Stimulated activated CD8-positive, alpha-beta memory T cell treated with anti-CD3 and anti-CD28 coated beads, Interleukin-2, amount 100 ng/mL, for 48 hours (primary cell): Measurements from ENCODE around the gene CHRNA3.

ENCODE experiments used
- DNase-seq, 2 donors: peaks; one replicate each; pipeline ENCODE4 v3.0.0-alpha.2; 2020; ENCODE audit warnings: low read depth in 2 of 2

The CHRNA3 gene

GRCh38 chr15:78620527-78621421 is at the start of gene CHRNA3:
CHRNA3 (minus strand) TSS chr15:78620996; CDS start chr15:78620794, 202 bp downstream.
- DNase-seq: no peak

- no peak for DNase-seq
These were observed 48.2 kb upstream of the CHRNA3 start for GRCh38 chr15:78668987-78669386.

DNA sequence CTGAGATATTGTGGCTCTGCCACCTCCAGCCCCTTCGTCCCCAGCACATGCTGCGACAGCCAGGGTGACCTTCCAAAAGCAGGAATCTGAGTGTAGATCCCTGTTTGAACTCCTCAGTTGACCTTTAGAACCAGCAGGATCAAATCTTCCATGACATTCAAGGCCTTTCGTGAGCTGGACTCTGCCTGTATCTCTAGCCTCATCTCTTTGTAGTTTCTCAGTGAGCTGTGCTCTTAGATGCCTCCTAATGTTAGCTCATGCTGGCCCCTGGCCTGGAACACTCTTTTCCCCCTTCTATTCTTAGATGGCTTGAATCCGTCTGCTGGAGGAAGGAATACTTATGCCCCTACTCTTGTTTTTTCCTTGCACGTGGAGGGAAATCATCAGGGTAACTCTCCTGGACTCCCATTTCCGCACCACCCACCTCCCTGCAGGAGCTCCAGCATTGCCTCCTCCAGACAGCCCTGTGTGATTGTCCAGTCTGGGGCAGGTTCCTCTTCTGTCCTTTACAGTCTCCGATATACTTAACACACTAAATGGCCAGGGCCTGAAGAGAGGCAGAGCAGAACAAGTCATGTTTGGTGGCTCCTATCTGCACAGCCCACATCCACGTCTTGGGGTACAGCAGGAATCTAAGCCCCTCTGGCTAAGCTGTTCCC is 46.9 kb upstream of the CHRNA3 start:
- no peak for DNase-seq

DNA sequence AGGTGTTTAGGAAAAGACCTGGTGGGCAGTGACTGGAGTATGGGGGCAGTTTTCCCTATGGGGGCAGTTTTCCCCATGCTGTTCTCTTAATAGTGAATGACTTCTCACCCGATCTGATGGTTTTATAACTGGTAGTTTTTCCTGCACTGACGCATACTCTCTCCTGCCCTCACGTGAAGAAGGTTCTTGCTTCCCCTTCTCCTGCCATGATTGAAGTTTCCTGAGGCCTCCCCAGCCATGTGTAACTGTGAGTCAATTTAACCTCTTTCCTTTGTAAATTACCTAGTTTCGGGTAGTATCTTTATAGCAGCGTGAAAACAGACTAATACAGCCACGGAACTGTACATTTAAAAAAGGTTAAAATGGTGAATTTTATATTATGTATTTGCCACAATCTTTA is 45.2 kb upstream of the CHRNA3 start:
- DNase-seq: no peak

- no peak for DNase-seq
These were observed 42.9 kb upstream of the CHRNA3 start for GRCh38 chr15:78663703-78664102.

- no peak for DNase-seq
These were observed 41.2 kb upstream of the CHRNA3 start for GRCh38 chr15:78662028-78662427.

- no peak for DNase-seq
These were observed 40.2 kb upstream of the CHRNA3 start for GRCh38 chr15:78661001-78661400.

- DNase-seq: no peak
These were observed 39.8 kb upstream of the CHRNA3 start for GRCh38 chr15:78660584-78660983.

DNA sequence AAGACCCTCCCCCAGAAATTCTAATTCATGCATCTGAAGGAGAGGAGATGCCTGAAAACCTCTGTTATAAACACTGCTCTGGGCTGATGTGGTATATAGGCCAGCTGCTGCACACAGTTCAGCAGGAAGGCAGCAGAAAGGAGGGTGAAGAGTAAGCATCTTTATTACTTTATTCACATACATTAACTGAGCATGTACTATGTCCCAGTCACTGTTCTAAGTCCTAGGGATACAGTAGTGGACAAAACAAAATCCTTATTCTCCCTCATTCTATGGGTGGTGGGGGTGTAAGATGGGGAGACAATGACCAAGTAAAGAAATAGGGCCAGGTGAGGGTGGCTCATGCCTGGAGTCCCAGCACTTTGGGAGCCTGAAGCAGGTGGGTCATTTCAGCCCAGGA is 38.0 kb upstream of the CHRNA3 start:
- no peak for DNase-seq

DNA sequence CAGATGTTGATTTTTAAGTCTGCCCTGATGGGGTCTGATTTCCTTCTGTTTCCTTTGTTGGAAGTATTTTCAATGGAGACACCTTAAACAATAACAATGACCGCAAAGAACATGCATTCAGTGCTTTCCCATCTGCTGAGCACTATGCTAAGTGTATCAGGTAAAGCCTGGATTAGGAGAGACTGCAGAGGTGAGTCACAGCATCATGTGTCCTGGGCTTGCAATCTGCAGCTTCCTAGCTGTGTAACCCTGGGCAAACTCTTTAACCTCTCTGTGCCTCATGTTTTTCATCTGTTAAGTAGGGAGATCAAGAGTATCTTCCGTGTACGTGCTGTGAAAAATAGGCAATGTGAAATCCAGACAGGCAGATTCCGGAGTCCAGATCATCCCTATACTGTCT is 33.5 kb upstream of the CHRNA3 start:
- DNase-seq: no peak

DNA sequence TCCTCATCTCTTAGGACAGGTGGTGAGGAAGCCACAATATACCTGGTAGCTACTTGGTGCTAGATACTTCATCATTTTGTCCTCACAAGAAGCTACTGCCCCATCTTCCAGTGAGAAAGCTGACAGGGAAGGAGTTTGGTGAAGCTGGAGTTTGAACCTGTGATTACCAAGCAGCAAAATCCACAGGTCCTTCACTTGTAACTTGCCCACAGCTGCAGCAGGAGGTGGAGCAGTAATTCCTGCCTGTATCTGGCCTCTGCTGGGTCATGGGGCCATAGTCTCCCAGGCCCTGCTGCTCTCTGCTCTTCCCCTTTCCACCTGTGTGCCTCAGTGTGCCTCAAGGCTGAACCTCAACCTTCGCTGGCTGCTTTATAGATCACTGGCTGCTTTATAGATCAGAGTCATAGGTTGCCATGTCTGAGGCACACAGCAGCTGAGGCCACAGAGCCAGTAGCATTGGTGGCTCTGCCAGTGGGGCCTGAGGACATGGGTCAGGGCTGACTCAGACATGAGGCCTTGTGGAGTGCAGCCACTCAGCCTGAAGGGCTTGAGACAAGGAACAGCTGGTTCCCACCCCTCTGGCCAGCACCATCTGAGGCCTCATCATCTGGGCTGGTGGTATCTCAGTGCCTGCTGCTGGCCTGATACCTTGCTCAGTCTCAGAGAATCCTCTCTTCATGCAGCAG is 31.3 kb upstream of the CHRNA3 start:
- no peak for DNase-seq

DNA sequence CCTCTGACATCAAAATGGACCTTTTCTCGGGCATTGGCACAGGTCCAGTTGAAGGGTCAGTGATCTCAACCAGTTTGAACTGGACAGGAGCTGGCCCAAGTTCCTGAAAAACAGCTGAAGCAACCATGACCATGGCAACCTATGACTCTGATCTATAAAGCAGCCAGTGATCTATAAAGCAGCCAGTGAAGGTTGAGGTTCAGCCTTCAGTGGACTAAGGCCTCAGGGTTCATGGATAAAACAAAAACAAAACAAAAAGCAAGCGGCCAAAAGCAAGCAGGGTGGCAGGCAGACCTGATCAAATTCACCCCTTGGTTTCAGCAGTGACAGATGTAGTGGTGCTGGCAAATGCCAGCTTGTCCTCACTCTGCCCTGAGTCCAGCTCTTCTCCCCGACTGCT is 30.2 kb upstream of the CHRNA3 start:
- no peak for DNase-seq

DNA sequence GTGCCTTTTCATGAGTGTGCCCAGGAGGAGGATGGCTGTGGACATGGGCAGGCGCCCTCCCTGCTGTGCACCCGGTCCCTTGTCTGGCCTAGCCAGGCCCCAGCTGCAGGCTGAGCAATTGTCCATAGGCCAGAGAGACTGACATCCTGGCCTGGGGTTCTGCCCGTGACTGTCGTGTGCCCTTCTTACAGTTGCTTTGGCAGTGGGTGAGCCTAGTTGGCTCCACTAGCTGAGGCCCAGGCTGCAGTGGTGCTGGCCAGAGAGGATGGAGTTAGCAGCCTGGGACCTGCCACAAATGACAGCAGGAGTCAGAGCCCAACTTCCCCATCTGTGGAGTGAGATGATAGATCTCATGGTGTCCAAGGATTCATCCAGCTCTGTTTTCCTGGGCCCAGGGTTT is 29.2 kb upstream of the CHRNA3 start:
- no peak for DNase-seq

DNA sequence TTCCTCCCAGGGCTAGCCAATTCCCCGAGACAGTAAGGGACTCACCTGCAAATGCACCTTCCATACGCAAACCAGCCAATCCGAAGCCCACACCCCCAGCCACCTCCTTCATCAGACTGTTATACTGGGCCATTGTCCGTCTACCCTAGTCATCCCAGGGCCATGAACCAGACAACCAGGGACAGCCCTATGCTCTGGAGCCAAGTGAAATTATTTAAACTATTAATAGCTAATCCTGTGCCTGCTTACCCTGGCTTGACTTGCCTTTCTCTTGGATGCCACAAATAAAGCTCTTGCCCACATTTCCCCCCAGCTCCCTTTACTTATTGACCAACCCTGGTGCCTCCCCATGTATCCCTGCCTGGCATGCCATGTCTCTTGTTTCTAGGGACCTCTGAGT is 24.2 kb upstream of the CHRNA3 start:
- DNase-seq: no peak

- no peak for DNase-seq
These were observed 21.5 kb upstream of the CHRNA3 start for GRCh38 chr15:78642331-78642730.

DNA sequence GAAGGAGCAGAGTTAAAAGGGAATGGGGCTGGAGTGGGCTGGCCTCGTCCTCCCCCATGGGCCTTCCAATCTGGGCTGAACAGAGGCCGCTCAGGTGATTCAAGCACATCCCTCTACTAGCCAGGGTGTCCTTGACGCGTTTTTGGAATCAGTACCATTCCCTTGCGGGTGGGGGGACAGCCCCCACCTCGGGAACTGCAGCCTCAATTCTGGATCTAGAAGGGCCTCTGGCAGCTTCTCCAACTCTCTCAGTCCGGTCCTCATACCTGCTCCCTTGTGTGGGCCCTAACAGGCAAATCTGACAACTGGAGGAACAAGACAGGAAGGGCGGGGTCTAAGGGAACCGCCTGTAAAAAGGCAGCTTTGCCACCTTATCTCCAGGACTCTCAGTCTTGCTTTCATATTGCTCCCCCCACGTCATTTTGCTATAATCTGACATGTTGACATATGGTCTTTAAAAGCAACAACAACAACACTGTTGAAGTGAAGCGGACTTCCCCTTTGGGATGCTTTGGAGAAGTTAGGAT is 21.0 kb upstream of the CHRNA3 start:
- DNase-seq: no peak

DNA sequence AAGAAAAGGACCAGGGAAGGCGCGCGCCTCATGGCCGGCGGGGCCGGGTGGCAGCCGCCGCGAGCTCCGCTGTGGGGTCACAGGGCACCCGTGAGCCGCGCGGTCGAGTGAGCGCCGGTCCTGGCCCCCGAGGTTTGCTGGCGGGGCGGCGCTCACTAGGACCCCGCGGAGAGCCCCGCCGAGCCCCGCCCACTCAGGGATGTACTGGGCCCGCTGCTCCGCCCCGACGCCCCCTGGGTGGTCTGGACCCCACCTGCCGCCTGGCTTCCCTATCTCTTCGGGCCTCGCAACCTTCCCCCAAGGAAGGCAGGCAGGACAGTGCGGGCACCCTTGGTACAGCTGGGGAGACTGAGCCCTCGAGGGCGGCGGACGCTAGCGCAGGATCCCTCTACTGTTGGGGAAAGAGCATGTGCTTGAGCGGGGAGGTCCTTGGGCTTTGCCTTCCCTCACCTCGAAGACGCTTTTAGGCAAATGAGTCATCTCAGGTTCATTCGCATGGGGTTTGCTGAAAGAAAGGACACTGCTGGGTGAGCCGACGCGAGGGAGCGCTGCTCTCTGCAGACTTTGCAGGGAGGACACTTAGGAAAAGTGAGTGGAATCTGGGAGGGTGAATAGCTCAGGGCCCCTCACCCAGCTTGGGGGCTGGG is 20.4 kb upstream of the CHRNA3 start, which contains the start of gene CHRNB4:
Gene CHRNB4, minus strand, starts transcription at position 109 of the 647 bp plus-strand sequence. Its CDS starts 77 bp downstream, at position 32.
- peak in 1 of 2 donors; percentile 13 for DNase-seq

DNA sequence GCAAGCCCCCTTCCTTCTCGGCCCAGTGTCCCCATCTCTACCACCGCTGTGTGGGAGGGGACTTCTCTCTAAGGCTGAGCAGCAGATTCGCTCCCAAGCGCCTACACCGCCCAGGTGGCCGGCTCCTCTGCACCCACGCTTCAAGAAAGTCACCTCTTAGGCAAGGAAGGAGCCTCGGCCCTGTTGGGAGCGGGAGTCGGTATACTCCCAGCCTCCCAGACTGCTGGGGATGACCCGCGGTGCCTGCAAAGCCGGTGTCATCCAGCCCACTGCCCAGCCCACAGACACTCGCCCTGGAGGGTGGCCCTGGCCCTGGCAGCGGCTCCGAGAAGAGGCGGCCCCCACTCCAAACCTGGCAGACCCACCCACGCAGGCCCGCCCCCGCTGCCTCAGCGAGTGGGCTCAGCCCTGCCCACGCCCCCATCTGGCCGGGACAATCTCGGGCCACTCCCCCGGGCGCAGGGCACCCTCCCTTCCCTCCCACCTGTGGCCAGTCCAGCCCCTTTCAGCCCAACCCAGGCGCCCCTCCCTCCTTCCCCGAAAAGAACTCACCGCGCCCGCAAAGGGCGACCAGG is 19.8 kb upstream of the CHRNA3 start:
- DNase-seq: no peak

GRCh38 chr15:78638658-78639314 is 18.0 kb upstream of the CHRNA3 start:
- DNase-seq: peak in 1 of 2 donors; percentile 26

DNA sequence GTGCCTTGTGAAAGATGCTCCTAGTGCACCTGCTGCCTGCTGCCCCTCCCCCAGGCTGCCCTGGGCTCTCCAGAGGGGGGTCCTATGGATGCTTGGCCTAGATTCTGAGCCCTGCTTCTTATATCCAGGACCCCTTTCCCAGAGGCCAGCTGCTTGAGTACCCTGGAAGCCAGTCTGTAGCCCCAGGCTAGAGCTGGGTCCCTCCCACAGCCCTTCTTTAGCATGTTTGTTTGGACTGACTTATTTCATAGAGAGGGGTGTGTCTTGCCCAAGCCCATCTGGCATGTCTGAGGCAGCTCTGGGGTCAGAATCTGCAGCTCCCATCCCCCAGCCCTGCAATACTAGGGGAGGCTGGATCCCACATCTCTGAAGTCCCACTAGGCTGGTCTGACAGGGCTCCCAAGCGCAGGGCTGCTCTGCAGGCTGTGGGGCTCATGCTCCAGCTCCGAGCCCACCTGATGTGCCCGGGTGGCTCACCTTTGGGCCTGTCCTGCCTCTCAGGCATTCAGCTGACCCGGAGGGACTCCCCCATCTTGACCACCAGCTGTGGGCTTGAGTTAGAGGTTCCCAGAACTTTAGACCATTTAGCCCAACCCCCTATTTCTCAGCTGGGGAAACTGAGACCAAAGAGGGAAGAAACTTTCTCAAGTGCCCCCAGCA is 17.1 kb upstream of the CHRNA3 start:
- DNase-seq: no peak
